Sciatic nerve (tissue), 2 donors: ENCODE results near the gene WDR54. TPM values are rescaled to one million over a fixed set of nuclear protein-coding genes. Genes with fewer than 3 reads are reported as not detected.
"Not testable (repeated sequence)": the region's sequence is repeated elsewhere in the genome, so short reads cannot be mapped to it uniquely, and the experiment has no call there.

Source experiments
- ATAC-seq: fragments of 200-7000 bp; cut with Tn5 transposase; one replicate; pipeline ENCODE4 v1.9.1; 2020; ENCODE audit warnings: mild to moderate bottlenecking, moderate library complexity
- DNase-seq: peaks from one replicate; pipeline ENCODE4 v3.0.0-alpha.2; 2020; ENCODE audit warnings: low spot score
- intact Hi-C: fragments of 100-400 bp; cut with DNase I; formaldehyde crosslinking; loops from one replicate; pipeline ENCODE4 v1.14.2; 2022
- total RNA-seq: library from RNA; stranded (reverse); fragmentation: NEBNext Ultra II Directional; extraction: Animal tissue kit (Norgen Biotek cat#: 25700); gene quantifications from one replicate; pipeline ENCODE4 v1.2.1, GENCODE V29; 2021
- donor health status: DM: no; HTN: no; CAD: no.
- donor health status: DM: no; HTN: no; CAD: no.

The WDR54 gene
- total RNA-seq, 1 donor from 2014 or later: 14.0 TPM

GRCh38 chr2:74444498-74445318, 23.2 kb downstream of the WDR54 start:
- DNase-seq: no peak
- intact Hi-C loops: no loop called here
- ATAC-seq: no peak

DNA sequence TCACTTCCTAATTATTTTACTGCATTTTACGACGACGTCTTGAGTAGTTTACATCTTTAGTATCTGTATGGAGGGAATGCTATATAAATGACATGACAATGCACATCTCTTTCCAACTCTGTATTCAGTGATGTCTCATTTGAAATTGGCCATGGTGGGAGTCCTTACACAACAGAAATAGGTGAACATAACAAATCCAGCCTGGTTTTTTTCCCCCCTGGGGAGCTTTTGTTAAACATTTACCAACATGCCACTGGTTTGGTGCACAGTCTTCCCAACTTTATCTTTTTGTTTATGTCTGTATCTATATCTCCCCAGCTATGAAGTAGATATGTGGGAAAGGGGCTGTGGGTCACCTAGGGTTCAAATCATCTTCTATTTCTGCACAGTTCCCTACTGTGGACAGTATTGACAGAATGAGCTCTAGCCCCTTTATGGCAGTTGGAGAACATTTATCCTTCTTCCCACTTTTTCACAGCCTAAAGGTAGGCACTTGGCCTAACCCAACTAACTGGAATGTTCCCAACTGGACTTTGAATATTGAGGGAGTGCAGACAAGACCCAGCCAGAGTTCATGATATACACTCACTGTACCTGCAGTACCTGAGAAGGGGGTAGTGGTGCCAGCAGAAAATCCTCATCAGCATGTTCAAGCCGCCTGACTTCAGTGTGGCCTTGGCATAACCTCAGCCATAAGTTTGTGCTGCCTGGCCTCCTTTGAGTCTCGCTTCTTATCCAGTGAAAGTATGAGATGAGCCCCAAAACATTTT, 25.9 kb downstream of the WDR54 start:
- DNase-seq: no peak
- intact Hi-C loops: no loop called here
- no peak for ATAC-seq

- DNase-seq: no peak
- no peak for ATAC-seq
- intact Hi-C loops: no loop called here
These were observed 27.2 kb downstream of the WDR54 start for GRCh38 chr2:74448771-74449170.

- ATAC-seq (no peak), DNase-seq (no peak)
- intact Hi-C loops: no loop called here
These were observed 29.1 kb downstream of the WDR54 start for GRCh38 chr2:74450570-74451190.

GRCh38 chr2:74454654-74455511, 33.4 kb downstream of the WDR54 start, which contains the start of gene INO80B:
TSS of gene INO80B (plus strand) at chr2:74455087. CDS start at chr2:74455117, 30 bp downstream.
- ATAC-seq (peak; percentile 76), DNase-seq (peak; percentile 97)
- intact Hi-C loops: no loop called here

DNA sequence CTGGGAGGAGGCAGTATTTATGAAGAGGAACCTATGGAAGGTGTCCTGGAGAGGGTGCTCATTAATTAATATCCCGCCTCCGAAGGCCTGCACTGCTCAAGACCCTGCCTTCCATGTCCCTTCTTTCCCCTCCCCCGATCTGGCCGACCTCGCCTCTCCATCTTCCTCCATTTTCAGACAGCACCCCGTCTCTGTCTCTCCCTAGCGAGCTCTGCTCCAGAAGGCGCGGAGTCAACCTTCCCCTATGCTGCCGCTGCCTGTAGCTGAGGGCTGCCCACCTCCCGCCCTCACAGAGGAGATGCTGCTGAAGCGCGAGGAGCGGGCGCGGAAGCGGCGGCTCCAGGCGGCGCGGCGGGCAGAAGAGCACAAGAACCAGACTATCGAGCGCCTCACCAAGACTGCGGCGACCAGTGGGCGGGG, 35.6 kb downstream of the WDR54 start:
- no peak for DNase-seq
- no peak for ATAC-seq
- intact Hi-C loops: no loop called here

DNA sequence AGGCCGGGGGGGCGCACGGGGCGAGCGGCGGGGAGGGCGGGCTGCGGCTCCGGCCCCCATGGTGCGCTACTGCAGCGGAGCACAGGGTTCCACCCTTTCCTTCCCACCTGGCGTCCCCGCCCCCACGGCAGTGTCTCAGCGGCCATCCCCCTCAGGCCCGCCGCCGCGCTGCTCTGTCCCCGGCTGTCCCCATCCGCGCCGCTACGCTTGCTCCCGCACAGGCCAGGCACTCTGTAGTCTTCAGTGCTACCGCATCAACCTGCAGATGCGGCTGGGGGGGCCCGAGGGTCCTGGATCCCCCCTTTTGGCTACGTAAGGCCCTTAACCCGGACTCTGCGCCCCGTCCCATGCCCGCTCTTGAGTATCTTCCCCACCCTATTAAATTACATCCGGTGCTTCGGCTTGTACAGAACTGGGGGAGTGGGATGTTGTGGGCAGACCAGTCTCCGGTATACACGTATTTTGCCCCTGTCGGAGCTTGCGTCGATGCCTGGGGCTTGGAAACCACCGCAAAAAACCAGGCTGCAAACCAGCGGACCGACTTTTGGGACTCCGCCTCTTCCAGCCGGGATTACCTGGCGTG, 36.1 kb downstream of the WDR54 start:
- peak; percentile 30 for ATAC-seq
- intact Hi-C loops: no loop called here
- DNase-seq: peak; percentile 82

DNA sequence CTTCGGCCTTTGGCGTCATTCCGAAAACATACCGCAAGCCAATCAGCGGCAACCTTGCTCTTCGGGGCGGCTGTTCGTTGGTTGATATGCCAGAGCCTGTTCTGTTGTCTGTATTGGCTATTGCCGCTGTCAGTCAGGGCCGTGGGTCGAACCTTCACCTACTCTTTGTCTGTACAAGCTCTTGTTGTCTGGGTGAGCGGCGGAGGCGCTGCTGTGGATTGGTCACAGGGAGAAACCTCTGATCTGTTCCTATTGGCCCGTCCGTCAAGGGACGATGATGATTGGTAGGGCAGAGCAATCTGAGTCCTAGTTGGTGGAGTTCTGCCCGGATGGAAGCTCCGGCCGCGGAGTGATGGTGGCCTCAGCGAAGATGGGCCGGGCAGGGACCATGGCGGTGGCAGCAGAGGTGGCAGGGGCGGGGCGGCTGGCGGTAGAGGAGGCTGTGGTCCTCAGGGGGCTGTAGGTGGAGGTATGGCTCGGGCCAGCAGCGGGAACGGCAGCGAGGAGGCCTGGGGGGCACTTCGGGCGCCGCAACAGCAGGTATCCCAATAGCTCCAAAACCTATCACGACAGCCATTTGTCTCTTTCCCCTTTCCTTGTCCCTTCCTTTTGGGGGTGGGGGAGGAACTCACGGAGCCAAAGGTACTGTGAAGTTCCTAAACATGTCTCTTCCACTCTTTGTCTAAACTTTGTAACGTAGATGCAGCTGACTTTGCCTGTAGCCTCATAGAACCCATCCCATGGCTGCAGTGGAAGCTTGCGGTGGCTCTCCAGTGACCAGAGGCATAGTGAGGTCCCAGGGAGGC, 36.8 kb downstream of the WDR54 start, which contains the start of gene WBP1:
Gene WBP1, plus strand, starts transcription at position 307 of the 806 bp plus-strand sequence. Its CDS starts 165 bp downstream, at position 472.
- ATAC-seq (peak; percentile 97), DNase-seq (peak; percentile 99)
- intact Hi-C loops: no loop called here

GRCh38 chr2:74458938-74459363, 37.4 kb downstream of the WDR54 start:
- no peak for DNase-seq
- ATAC-seq: no peak
- intact Hi-C loops: no loop called here

DNA sequence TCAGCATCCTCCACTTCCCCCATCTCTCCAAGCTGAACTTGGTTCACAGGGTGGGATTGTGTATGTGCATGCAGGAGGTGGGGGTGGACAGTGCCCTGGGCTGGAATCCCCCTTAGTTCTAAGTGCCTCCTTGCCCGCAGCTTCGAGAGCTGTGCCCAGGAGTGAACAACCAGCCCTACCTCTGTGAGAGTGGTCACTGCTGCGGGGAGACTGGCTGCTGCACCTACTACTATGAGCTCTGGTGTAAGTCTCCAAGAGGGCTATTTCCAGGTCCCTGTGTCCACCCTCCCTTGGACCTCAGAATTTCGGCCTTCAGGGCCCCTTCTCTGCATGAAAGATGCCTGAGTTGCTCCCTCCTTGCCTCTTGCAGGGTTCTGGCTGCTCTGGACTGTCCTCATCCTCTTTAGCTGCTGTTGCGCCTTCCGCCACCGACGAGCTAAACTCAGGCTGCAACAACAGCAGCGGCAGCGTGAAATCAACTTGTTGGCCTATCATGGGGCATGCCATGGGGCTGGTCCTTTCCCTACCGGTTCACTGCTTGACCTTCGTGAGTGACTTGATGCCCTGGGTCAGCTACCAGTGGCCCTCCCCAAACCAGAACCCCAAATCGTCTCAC, 38.1 kb downstream of the WDR54 start:
- DNase-seq, intact Hi-C loops, ATAC-seq: not testable (repeated sequence)

- intact Hi-C loops, DNase-seq, ATAC-seq: not testable (repeated sequence)
These were observed 38.7 kb downstream of the WDR54 start for GRCh38 chr2:74460187-74460586.

GRCh38 chr2:74461187-74462053, 39.9 kb downstream of the WDR54 start:
- ATAC-seq (no peak), DNase-seq (no peak)
- intact Hi-C loops: no loop called here

DNA sequence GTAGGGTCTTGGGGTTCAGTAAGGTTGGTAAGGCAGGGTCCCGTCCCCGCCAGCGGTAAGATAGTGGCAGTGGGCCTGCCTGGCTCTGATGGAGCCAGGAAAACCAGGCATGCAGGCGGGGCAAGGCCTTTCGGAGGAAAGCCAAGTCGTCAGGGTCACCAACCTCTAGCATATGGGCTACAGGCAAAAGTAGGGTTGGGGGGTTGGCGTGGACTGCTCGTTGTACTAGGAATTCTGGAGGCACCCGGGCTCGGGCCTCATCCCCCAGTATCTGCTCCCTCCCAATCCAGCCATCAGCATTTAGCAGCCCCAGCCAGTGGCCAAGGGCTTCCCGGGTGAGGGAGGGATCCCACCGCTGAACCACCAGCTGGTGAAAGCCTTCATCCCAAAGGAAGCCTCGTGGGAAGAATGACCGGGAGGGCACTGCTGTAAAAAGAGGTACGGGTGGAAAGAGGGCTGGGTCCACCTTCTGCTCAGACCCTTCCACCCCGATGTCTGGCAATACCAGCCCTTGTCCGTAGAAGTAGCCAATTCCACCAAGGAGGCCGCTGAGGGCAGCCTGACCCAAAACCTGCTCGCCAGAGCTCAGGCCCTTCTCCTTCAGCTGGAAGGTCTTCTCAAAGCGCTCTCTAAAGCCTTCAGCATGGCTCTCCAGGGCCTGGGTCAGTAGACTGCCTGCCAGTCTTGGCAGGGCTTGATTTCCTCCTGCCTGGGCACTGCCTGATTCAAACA, 40.7 kb downstream of the WDR54 start:
- no peak for DNase-seq
- ATAC-seq: no peak
- intact Hi-C loops: no loop called here

DNA sequence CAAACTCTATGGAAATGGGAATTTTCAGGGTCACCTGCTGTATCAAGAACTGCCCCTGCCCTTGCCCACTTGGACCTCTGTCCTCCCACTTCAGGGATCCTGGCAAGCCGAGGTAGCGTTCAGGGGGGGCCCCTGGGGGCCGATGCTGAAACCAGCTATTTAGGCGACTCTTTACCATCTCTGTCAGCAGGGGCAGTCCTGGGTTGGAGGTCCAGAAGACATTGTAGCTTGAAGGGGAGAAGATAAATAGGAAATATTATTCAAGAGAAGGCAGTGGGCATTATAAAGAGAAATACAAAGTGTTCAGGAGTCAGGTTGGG, 41.2 kb downstream of the WDR54 start:
- no peak for DNase-seq
- intact Hi-C loops: no loop called here
- ATAC-seq: no peak

DNA sequence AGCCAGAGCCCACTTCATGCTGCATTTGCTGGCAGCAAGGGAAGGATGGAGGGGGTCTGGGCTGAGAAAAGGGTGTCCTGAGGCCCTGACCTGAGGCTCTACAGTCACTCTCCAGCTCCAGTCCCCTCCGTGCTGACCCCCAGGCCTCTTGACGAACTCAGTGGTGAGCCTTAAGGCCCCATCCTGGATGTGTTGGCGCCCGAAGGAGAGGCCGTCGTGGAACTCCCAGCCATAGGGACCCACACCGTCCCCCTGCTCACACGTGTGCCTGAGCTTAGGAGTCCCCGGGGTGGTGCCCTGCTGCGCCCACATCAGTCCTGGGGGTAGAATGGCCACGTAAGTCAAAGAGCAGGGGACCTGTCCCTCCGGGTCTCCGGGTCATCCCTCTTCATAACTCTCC, 42.9 kb downstream of the WDR54 start:
- ATAC-seq (no peak), DNase-seq (no peak)
- intact Hi-C loops: no loop called here

GRCh38 chr2:74470742-74471141, 49.2 kb downstream of the WDR54 start:
- DNase-seq, intact Hi-C loops, ATAC-seq: not testable (repeated sequence)
